H1 (cell line): ENCODE results near the gene MTR. TPM values are rescaled to one million over a fixed set of nuclear protein-coding genes. Genes with fewer than 3 reads are reported as not detected.

Experiments used
- CTCF ChIA-PET: fragments of 300-600 bp; sonication (Branson Sonifier 250); formaldehyde crosslinking; loops from one replicate; lab custom pipeline; 2021; ENCODE audit not compliant: partially characterized antibody; lab: Charles Lee
- POLR2A ChIA-PET: fragments of 300-600 bp; sonication (Branson Sonifier 250); formaldehyde crosslinking; loops from one replicate; lab custom pipeline; 2021; ENCODE audit warnings: inconsistent platforms; ENCODE audit not compliant: partially characterized antibody; lab: Charles Lee
- DNase-seq, 2 experiments: peaks; one replicate each; pipeline versions ENCODE4 v3.0.0 to v3.0.0-alpha.2; 2010 to 2022; ENCODE audit warnings: low spot score in 2 of 2, low read depth in 1 of 2, mixed read lengths in 1 of 2
- FAIRE-seq: peaks from 2 replicates; lab custom pipeline; 2011; peaks lifted over from hg19 to GRCh38; lab: Jason Lieb, UNC
- H2AFZ ChIP-seq: 2 replicates; pipeline ENCODE4 v1.8.1; 2012; ENCODE audit warnings: low read length, inconsistent platforms
- H2AK5ac ChIP-seq: 2 replicates; pipeline ENCODE4 v1.6.1; 2013; ENCODE audit warnings: low read depth, low read length
- H2BK120ac ChIP-seq: replicated peaks from 2 replicates; pipeline ENCODE3; 2013; ENCODE audit warnings: low read depth, low read length, inconsistent platforms
- H2BK12ac ChIP-seq: 2 replicates; pipeline ENCODE4 v1.6.1; 2013; ENCODE audit warnings: low read depth, low read length
- H2BK15ac ChIP-seq: 2 replicates; pipeline ENCODE4 v1.6.1; 2013; ENCODE audit warnings: low read length
- H2BK20ac ChIP-seq: 2 replicates; pipeline ENCODE4 v1.6.1; 2013; ENCODE audit warnings: low read length
- H2BK5ac ChIP-seq: 2 replicates; pipeline ENCODE4 v1.6.1; 2013; ENCODE audit warnings: low read depth, low read length
- H3K14ac ChIP-seq: 2 replicates; pipeline ENCODE4 v1.6.1; 2013; ENCODE audit warnings: inconsistent platforms; ENCODE audit not compliant: insufficient read length
- H3K18ac ChIP-seq: 2 replicates; pipeline ENCODE4 v1.6.1; 2013; ENCODE audit warnings: low read length; ENCODE audit errors: extremely low read depth
- H3K23ac ChIP-seq: 2 replicates; pipeline ENCODE4 v1.6.1; 2013; ENCODE audit warnings: inconsistent platforms; ENCODE audit not compliant: insufficient read length
- H3K23me2 ChIP-seq: 2 replicates; pipeline ENCODE4 v1.6.1; 2013; ENCODE audit warnings: low read depth, low read length
- H3K27ac ChIP-seq: 2 replicates; pipeline ENCODE4 v1.6.1; 2011; ENCODE audit warnings: low read depth, low read length, inconsistent platforms
- H3K27me3 ChIP-seq, 4 experiments: replicated peaks in 1 of 4; 1 replicate in 1 of 4; 2 replicates in 3 of 4; pipeline versions ENCODE4 v1.6.1 to v1.8.1; 2011 to 2013; ENCODE audit warnings: low read length in 3 of 4, mild to moderate bottlenecking in 3 of 4, inconsistent platforms in 2 of 4, mixed read lengths in 2 of 4, moderate library complexity in 1 of 4; ENCODE audit not compliant: control insufficient read depth in 3 of 4, insufficient read depth in 3 of 4; ENCODE audit errors: extremely low read depth in 1 of 4
- H3K36me3 ChIP-seq, 4 experiments: 2 replicates each; pipeline versions ENCODE4 v1.6.1 to v1.8.1; 2011 to 2013; ENCODE audit warnings: mild to moderate bottlenecking in 4 of 4, low read length in 3 of 4, moderate library complexity in 2 of 4, control low read depth in 1 of 4, inconsistent platforms in 1 of 4; ENCODE audit not compliant: insufficient read depth in 4 of 4, control insufficient read depth in 2 of 4
- H3K4ac ChIP-seq: replicated peaks from 2 replicates; pipeline ENCODE3; 2013; ENCODE audit warnings: low read length, low read depth, mixed read lengths, inconsistent platforms; ENCODE audit not compliant: insufficient read length
- H3K4me1 ChIP-seq, 4 experiments: replicated peaks in 1 of 4; 1 replicate in 1 of 4; 2 replicates in 3 of 4; pipeline versions ENCODE4 v1.6.1 to v1.8.1; 2011 to 2013; ENCODE audit warnings: low read length in 3 of 4, inconsistent platforms in 2 of 4, mixed read lengths in 1 of 4; ENCODE audit not compliant: insufficient read depth in 4 of 4, control insufficient read depth in 3 of 4
- H3K4me2 ChIP-seq, 2 experiments: 2 replicates each; pipeline versions ENCODE4 v1.6.1 to v1.8.1; 2011 to 2013; ENCODE audit warnings: low read depth in 2 of 2, low read length in 2 of 2, control low read depth in 1 of 2, inconsistent platforms in 1 of 2, mild to moderate bottlenecking in 1 of 2; ENCODE audit not compliant: insufficient read depth in 1 of 2
- H3K4me3 ChIP-seq, 4 experiments: fragments of 200-600, 300-600 bp in 1 of 4; sonication (generic), shearing (Covaris generic), sonication (Bioruptor Twin) in 1 of 4; 2 replicates each; pipeline versions ENCODE4 v1.5.1 to v1.8.1; 2011 to 2016; ENCODE audit warnings: low read length in 4 of 4, low read depth in 3 of 4, control low read depth in 2 of 4, inconsistent platforms in 2 of 4, mild to moderate bottlenecking in 2 of 4, mixed read lengths in 1 of 4, moderate library complexity in 1 of 4; ENCODE audit not compliant: insufficient read depth in 2 of 4; ENCODE audit errors: extremely low read depth in 1 of 4
- H3K56ac ChIP-seq: replicated peaks from 2 replicates; pipeline ENCODE3; 2013; ENCODE audit warnings: low read depth, mild to moderate bottlenecking, mixed read lengths, low read length, inconsistent platforms; ENCODE audit not compliant: insufficient read length
- H3K79me1 ChIP-seq: 2 replicates; pipeline ENCODE4 v1.6.1; 2013; ENCODE audit warnings: low read depth, low read length, control low read depth
- H3K79me2 ChIP-seq, 2 experiments: 2 replicates each; pipeline versions ENCODE4 v1.6.1 to v1.8.1; 2012 to 2013; ENCODE audit warnings: low read length in 2 of 2, mild to moderate bottlenecking in 2 of 2, inconsistent platforms in 1 of 2; ENCODE audit not compliant: insufficient read depth in 2 of 2, control insufficient read depth in 1 of 2
- H3K9ac ChIP-seq, 4 experiments: replicated peaks in 1 of 4; 1 replicate in 1 of 4; 2 replicates in 3 of 4; pipeline versions ENCODE4 v1.6.1 to v1.8.1; 2011 to 2013; ENCODE audit warnings: low read depth in 3 of 4, low read length in 3 of 4, control low read depth in 2 of 4, mild to moderate bottlenecking in 2 of 4, moderate library complexity in 2 of 4, inconsistent platforms in 1 of 4; ENCODE audit errors: extremely low read depth in 1 of 4
- H3K9me3 ChIP-seq, 2 experiments: 2 replicates each; pipeline versions ENCODE4 v1.6.1 to v1.8.1; 2012 to 2013; ENCODE audit warnings: mild to moderate bottlenecking in 2 of 2, moderate library complexity in 2 of 2, control low read depth in 1 of 2, inconsistent platforms in 1 of 2, low read depth in 1 of 2, low read length in 1 of 2, mixed read lengths in 1 of 2; ENCODE audit not compliant: insufficient read depth in 2 of 2
- H4K20me1 ChIP-seq, 2 experiments: replicated peaks in 1 of 2; 2 replicates each; pipeline versions ENCODE3 to v1.8.1; 2011 to 2013; ENCODE audit warnings: inconsistent platforms in 2 of 2, low read length in 2 of 2, mild to moderate bottlenecking in 1 of 2; ENCODE audit not compliant: insufficient read depth in 2 of 2, control insufficient read depth in 1 of 2
- H4K5ac ChIP-seq: 2 replicates; pipeline ENCODE4 v1.6.1; 2013; ENCODE audit warnings: low read length, low read depth, mixed read lengths, inconsistent platforms; ENCODE audit not compliant: insufficient read length
- H4K8ac ChIP-seq: 2 replicates; pipeline ENCODE4 v1.8.0; 2013; ENCODE audit warnings: mild to moderate bottlenecking, moderate library complexity, low read length, inconsistent platforms; ENCODE audit not compliant: insufficient read depth; ENCODE audit errors: extremely low read depth
- H4K91ac ChIP-seq: replicated peaks from 2 replicates; pipeline ENCODE3; 2013; ENCODE audit warnings: low read length, mixed read lengths, inconsistent platforms; ENCODE audit not compliant: insufficient read length
- ASH2L ChIP-seq: fragments of 200-600, 300-600 bp; sonication (generic); IDR thresholded peaks from one replicate; pipeline ENCODE4 v1.7.1; 2017; ENCODE audit warnings: low read length
- BACH1 ChIP-seq: IDR thresholded peaks from 2 replicates; pipeline ENCODE4 v1.6.1; 2012; ENCODE audit warnings: low read length, improper control_type of control experiment
- CBX8 ChIP-seq: fragments of 300-800, 300-1000 bp; sonication (generic); IDR thresholded peaks from 2 replicates; pipeline ENCODE4 v1.7.1; 2016; ENCODE audit warnings: low read depth, low read length, borderline replicate concordance
- CEBPB ChIP-seq: IDR thresholded peaks from 2 replicates; pipeline ENCODE4 v1.6.1; 2012; ENCODE audit warnings: low read depth, low read length
- CREB1 ChIP-seq: IDR thresholded peaks from 2 replicates; pipeline ENCODE4 v1.6.1; 2012; ENCODE audit warnings: inconsistent platforms
- E2F6 ChIP-seq: IDR thresholded peaks from 2 replicates; pipeline ENCODE4 v1.6.1; 2012; ENCODE audit warnings: inconsistent platforms
- GTF2F1 ChIP-seq: IDR thresholded peaks from 2 replicates; pipeline ENCODE4 v1.6.1; 2012; ENCODE audit warnings: low read depth, low read length, improper control_type of control experiment, borderline replicate concordance
- HDAC2 ChIP-seq, 2 experiments: fragments of 300-600 bp in 1 of 2; sonication (generic) in 1 of 2; IDR thresholded peaks; 2 replicates each; pipeline ENCODE4 v1.6.1; 2011 to 2012; ENCODE audit warnings: low read depth in 2 of 2, low read length in 2 of 2, mild to moderate bottlenecking in 2 of 2, moderate library complexity in 2 of 2, borderline replicate concordance in 1 of 2, inconsistent platforms in 1 of 2
- RAD21 ChIP-seq, 2 experiments: IDR thresholded peaks in 1 of 2; conservative IDR thresholded peaks in 1 of 2; 2 replicates each; pipeline ENCODE4 v1.6.1; 2011; ENCODE audit warnings: low read depth in 2 of 2, low read length in 2 of 2, improper control_type of control experiment in 1 of 2, inconsistent platforms in 1 of 2, mild to moderate bottlenecking in 1 of 2, moderate library complexity in 1 of 2
- SP4 ChIP-seq: IDR thresholded peaks from 2 replicates; pipeline ENCODE4 v1.6.1; 2012; ENCODE audit warnings: low read length, inconsistent platforms
- WGBS, 2 experiments: shearing (Covaris generic) in 1 of 2; methylation state at CpG; one replicate each; pipeline versions ENCODE4 v1.1.6 to v1.1.7; 2013 to 2015; ENCODE audit warnings: low lambda C conversion rate in 2 of 2, mixed read lengths in 2 of 2, inconsistent platforms in 1 of 2, low coverage in 1 of 2, missing lambda C conversion rate in 1 of 2; ENCODE audit not compliant: insufficient replicate concordance in 2 of 2, insufficient coverage in 1 of 2, insufficient read length in 1 of 2; ENCODE audit errors: extremely low coverage in 1 of 2, missing lambda C conversion rate in 1 of 2; 5-methylcytosine and 5-hydroxymethylcytosine counted together
- polyA plus RNA-seq, 7 experiments: library from polyadenylated mRNA; depleted of rRNA in 3 of 7; stranded (reverse) in 5 of 7; unstranded in 2 of 7; fragments of >200 nt in 5 of 7; fragments of 200-250 nt in 2 of 7; gene quantifications; 1 replicate in 5 of 7; 2 replicates in 1 of 7; 4 replicates in 1 of 7; pipeline versions ENCODE4 v1.2.1 to v1.2.3, GENCODE V29; 2011 to 2013; ENCODE audit warnings: missing spikeins in 2 of 7, mixed read lengths in 2 of 7
- total RNA-seq: library from RNA; stranded (reverse); fragmentation: NEBNext Ultra II Directional; extraction: Animal tissue kit (Norgen Biotek cat#: 25700); gene quantifications from 2 replicates; pipeline ENCODE4 v1.2.1, GENCODE V29; 2021

The MTR gene
- total and polyA plus RNA-seq, 2 of the 8 experiments (the other 6 are each of a cell fraction or from before 2014, with no cell fraction given) = 4.8 to 27.4 TPM

GRCh38 chr1:236922190-236922589, 127.1 kb downstream of the MTR start:
- ChIA-PET CTCF (no interaction called here), POLR2A (no interaction called here)
- Histone ChIP-seq H2BK15ac (no peak overlapping the region), H3K36me3 (no peaks in the 10 kb centered on the region), H2AFZ (no peak overlapping the region), H3K4me3 (no peak overlapping the region), H3K27me3 (no peaks in the 10 kb centered on the region), H3K23ac (no peak overlapping the region), H2BK12ac (no peak overlapping the region), H3K14ac (no peak overlapping the region), H3K27ac (no peak overlapping the region), H3K4ac (no peak overlapping the region), H2BK20ac (no peak overlapping the region), H4K8ac (no peak overlapping the region), H4K91ac (no peak overlapping the region), H3K4me2 (no peak overlapping the region), H3K56ac (no peak overlapping the region), H3K4me1 (no peaks in the 10 kb centered on the region), H4K20me1 (no peaks in the 10 kb centered on the region), H3K79me2 (no peaks in the 10 kb centered on the region), H3K23me2 (no peaks in the 10 kb centered on the region), H2AK5ac (no peak overlapping the region), H3K9ac (no peak overlapping the region), H3K9me3 (peaks cover 0 to 4% of the 10 kb centered on the region in 2 experiments; a peak in 2 of 4 replicates), H4K5ac (no peak overlapping the region), H3K18ac (no peak overlapping the region), H2BK120ac (no peak overlapping the region)
- FAIRE-seq = no peak
- 91% methylated on average over 2 of the region's 2 CpGs; no CpG with 5 or more reads in 1 of the 2 experiments for WGBS, 2 experiments
- no peak for TF ChIP-seq GTF2F1
- no peak for TF ChIP-seq SP4
- no peak for TF ChIP-seq HDAC2 (IDR thresholded peaks at IDR 0.05; ENCODE audit: borderline replicate concordance in 1 of 2, low read depth in 2 of 2, low read length in 2 of 2)
- no peak for TF ChIP-seq CREB1
- TF ChIP-seq CEBPB = no peak
- TF ChIP-seq ASH2L = no peak
- TF ChIP-seq CBX8 = no peak
- no peak for TF ChIP-seq E2F6
- TF ChIP-seq BACH1 = no peak
- TF ChIP-seq RAD21 (IDR thresholded peaks at IDR 0.05 in 1 of 2, conservative IDR thresholded peaks at IDR 0.05 in 1 of 2; ENCODE audit: low read depth in 2 of 2, low read length in 2 of 2) = no peak
- TF ChIP-seq, all 59 proteins: peak for 0
- no peak for DNase-seq
- Histone ChIP-seq H3K79me1 (no peaks in the 10 kb centered on the region), H2BK5ac (no peak overlapping the region)
